HepG2 (cell line): ENCODE data around the gene HSPA1A. TPM values are rescaled to one million over a fixed set of nuclear protein-coding genes. Genes with fewer than 3 reads are reported as not detected.

ENCODE experiments used
- ELK4 ChIP-seq: sonication (generic); formaldehyde crosslinking; IDR thresholded peaks from 2 replicates; pipeline ENCODE4 v1.9.0; 2021; ENCODE audit warnings: missing genetic modification reagents, borderline replicate concordance
- FOXK1 ChIP-seq: sonication (generic); formaldehyde crosslinking; IDR thresholded peaks from 2 replicates; pipeline ENCODE4 v1.4.0; 2020; ENCODE audit warnings: low read depth, missing genetic modification reagents, borderline replicate concordance
- GTF2F1 ChIP-seq: fragments of 150-350 bp; IDR thresholded peaks from 2 replicates; pipeline ENCODE4 v1.6.1; 2014; ENCODE audit warnings: low read length
- MLX ChIP-seq: IDR thresholded peaks from 2 replicates; pipeline ENCODE4 v1.6.1; 2016
- MTERF4 ChIP-seq: sonication (generic); formaldehyde crosslinking; IDR thresholded peaks from 2 replicates; pipeline ENCODE4 v1.8.0; 2023; ENCODE audit warnings: mild to moderate bottlenecking, missing genetic modification reagents
- NFRKB ChIP-seq: fragments of 450-650 bp; IDR thresholded peaks from 2 replicates; pipeline ENCODE4 v1.6.1; 2017
- NR0B2 ChIP-seq: sonication (generic); formaldehyde crosslinking; IDR thresholded peaks from 2 replicates; pipeline ENCODE4 v1.4.0; 2020; ENCODE audit warnings: mild to moderate bottlenecking, missing genetic modification reagents
- PHF8 ChIP-seq: sonication (generic); formaldehyde crosslinking; IDR thresholded peaks from 2 replicates; pipeline ENCODE4 v1.5.0; 2020; ENCODE audit warnings: missing genetic modification reagents
- SP1 ChIP-seq, 2 experiments: fragments of 450-650 bp in 1 of 2; sonication (generic) in 1 of 2; formaldehyde crosslinking in 1 of 2; IDR thresholded peaks; 2 replicates each; pipeline versions ENCODE4 v1.4.0 to v1.6.1; 2016 to 2020; ENCODE audit warnings: missing genetic modification reagents in 1 of 2
- U2AF1 ChIP-seq: fragments of 200-400 bp; formaldehyde crosslinking; optimal IDR thresholded peaks from 2 replicates; pipeline ENCODE3; 2017; ENCODE audit warnings: mild to moderate bottlenecking, low read depth, low read length
- ZBTB10 ChIP-seq: sonication (generic); formaldehyde crosslinking; IDR thresholded peaks from 2 replicates; pipeline ENCODE4 v1.4.0; 2020; ENCODE audit warnings: missing genetic modification reagents, borderline replicate concordance
- ZBTB14 ChIP-seq: sonication (generic); formaldehyde crosslinking; IDR thresholded peaks from 2 replicates; pipeline ENCODE4 v1.4.0; 2020; ENCODE audit warnings: missing genetic modification reagents
- ZBTB2 ChIP-seq: sonication (generic); formaldehyde crosslinking; IDR thresholded peaks from 2 replicates; pipeline ENCODE4 v1.8.0; 2022; ENCODE audit warnings: low read depth, missing genetic modification reagents
- ZKSCAN1 ChIP-seq: fragments of 150-350 bp; IDR thresholded peaks from 2 replicates; pipeline ENCODE4 v1.6.1; 2014; ENCODE audit warnings: low read length
- ZMAT3 ChIP-seq: sonication (generic); formaldehyde crosslinking; conservative IDR thresholded peaks from 2 replicates; pipeline ENCODE4 v1.7.0; 2021; ENCODE audit warnings: missing genetic modification reagents
- ZNF230 ChIP-seq: sonication (generic); formaldehyde crosslinking; IDR thresholded peaks from 2 replicates; pipeline ENCODE4 v1.4.0; 2020; ENCODE audit warnings: mild to moderate bottlenecking, missing genetic modification reagents
- ZNF326 ChIP-seq: sonication (generic); formaldehyde crosslinking; IDR thresholded peaks from 2 replicates; pipeline ENCODE4 v1.4.0; 2020; ENCODE audit warnings: missing genetic modification reagents, borderline replicate concordance
- ZNF788 ChIP-seq: sonication (generic); formaldehyde crosslinking; IDR thresholded peaks from 2 replicates; pipeline ENCODE4 v1.5.0; 2020; ENCODE audit warnings: mild to moderate bottlenecking, missing genetic modification reagents, borderline replicate concordance
- polyA plus RNA-seq, 8 experiments: library from polyadenylated mRNA; depleted of rRNA in 3 of 8; stranded (reverse) in 7 of 8; unstranded in 1 of 8; fragments of >200 nt; fragmentation: Illumina TruSeq in 4 of 8; extraction: Trizol in 4 of 8; gene quantifications; 2 replicates each; pipeline versions ENCODE4 v1.2.1 to v1.2.3, GENCODE V29; 2011 to 2016; ENCODE audit warnings: low read depth in 4 of 8, missing spikeins in 1 of 8, mixed read lengths in 1 of 8; ENCODE audit not compliant: insufficient read depth in 1 of 8
- total RNA-seq, 5 experiments: library from RNA; depleted of rRNA; stranded (reverse); fragments of >200 nt; fragmentation: Illumina TruSeq; extraction: Trizol; gene quantifications; 2 replicates each; pipeline ENCODE4 v1.2.3, GENCODE V29; 2016; ENCODE audit warnings: low read depth in 1 of 5

The HSPA1A gene
- total and polyA plus RNA-seq, 2 of the 13 experiments (the other 11 are each of a cell fraction or from before 2014, with no cell fraction given): 44.5 to 85.0 TPM

GRCh38 chr6:31862344-31863235 is 47.2 kb downstream of the HSPA1A start, which contains the start of gene NEU1 (continued):
- TF ChIP-seq ZNF326: no peak
- peak; percentile 86 for TF ChIP-seq PHF8 (CRISPR knock-in tag)
- TF ChIP-seq ZMAT3: no peak
- peak; percentile 82; the same call in 1 of the 2 replicates for TF ChIP-seq FOXK1 (CRISPR knock-in tag)
- no peak; the same call in 1 of the 2 replicates for TF ChIP-seq ZNF788 (CRISPR knock-in tag)
- TF ChIP-seq ZKSCAN1: no peak
- peak; percentile 90 for TF ChIP-seq U2AF1
- no peak for TF ChIP-seq NFRKB
- TF ChIP-seq ELK4 (CRISPR knock-in tag): no peak
- no peak; the same call in 1 of the 2 replicates for TF ChIP-seq ZBTB10 (CRISPR knock-in tag)
- no peak for TF ChIP-seq ZBTB2 (CRISPR knock-in tag)
- TF ChIP-seq ZBTB14 (CRISPR knock-in tag): no peak; the same call in 1 of the 2 replicates
- TF ChIP-seq NR0B2 (CRISPR knock-in tag): no peak; the same call in 1 of the 2 replicates
- TF ChIP-seq ZNF230 (CRISPR knock-in tag): peak; percentile 38; the same call in 1 of the 2 replicates
- no peak for TF ChIP-seq MTERF4 (CRISPR knock-in tag)
- peak; percentile 78; the same call in 1 of the 2 replicates for TF ChIP-seq MLX
- TF ChIP-seq GTF2F1: peak; percentile 93; the same call in 1 of the 2 replicates
- no peak for TF ChIP-seq SP1 (IDR thresholded peaks at IDR 0.05)
- TF ChIP-seq SP1 (CRISPR knock-in tag; IDR thresholded peaks at IDR 0.05): peak; percentile 86
